G401.6 (cell line): ENCODE measurements around the gene ZFAND3.

Source experiments
- FAIRE-seq: peaks from 2 replicates; lab custom pipeline; 2012; peaks lifted over from hg19 to GRCh38; lab: Jason Lieb, UNC

Gene ZFAND3

DNA sequence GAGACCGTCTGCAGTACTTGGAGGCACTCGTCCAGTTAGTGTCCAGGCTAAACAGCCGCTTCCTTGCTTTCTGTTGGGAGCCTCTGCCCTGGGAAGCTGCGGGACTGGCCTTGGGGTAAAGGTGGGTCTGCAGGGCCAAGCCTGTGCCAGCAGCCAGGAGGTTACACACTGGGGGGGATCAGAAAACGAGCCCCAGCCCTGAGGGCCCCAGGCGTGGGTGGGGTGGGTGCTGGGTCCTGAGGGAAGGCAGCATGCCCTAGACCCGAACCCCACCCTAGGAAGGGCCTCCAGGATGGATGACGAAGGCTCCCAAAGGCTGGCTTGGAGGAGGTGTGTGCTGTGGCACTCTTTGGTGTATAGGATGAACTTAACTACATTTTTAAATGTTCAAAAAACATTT is 335.2 kb downstream of the ZFAND3 start:
- no peak for FAIRE-seq

- FAIRE-seq: no peak
Observed at GRCh38 chr6:38155144-38155543, 335.6 kb downstream of the ZFAND3 start.

GRCh38 chr6:38155621-38156204 is 336.2 kb downstream of the ZFAND3 start:
- no peak for FAIRE-seq

GRCh38 chr6:38156818-38157565 is 337.5 kb downstream of the ZFAND3 start:
- no peak for FAIRE-seq

DNA sequence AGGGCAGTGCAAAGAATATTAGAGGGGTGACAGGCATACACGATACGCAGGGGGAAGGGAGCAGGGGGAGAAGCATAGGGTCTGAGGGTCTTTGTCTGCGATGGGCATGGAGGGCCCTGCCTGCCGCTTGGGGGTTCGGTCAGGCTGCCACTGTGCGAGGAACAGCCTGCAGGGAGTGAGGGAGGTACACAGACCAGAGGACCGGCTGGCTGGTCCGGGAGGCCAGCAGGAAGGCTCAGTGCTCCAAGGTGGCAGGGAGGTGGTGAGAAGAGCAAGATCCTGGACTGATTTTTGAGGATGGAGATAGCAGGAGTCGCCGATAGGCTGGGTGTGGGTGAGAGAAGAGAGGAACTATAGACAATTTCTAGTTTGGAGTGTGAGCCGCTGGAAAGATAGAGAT is 338.4 kb downstream of the ZFAND3 start:
- no peak for FAIRE-seq

GRCh38 chr6:38158762-38159350 is 339.3 kb downstream of the ZFAND3 start:
- FAIRE-seq: no peak

GRCh38 chr6:38159596-38159995 is 340.1 kb downstream of the ZFAND3 start:
- FAIRE-seq: no peak

DNA sequence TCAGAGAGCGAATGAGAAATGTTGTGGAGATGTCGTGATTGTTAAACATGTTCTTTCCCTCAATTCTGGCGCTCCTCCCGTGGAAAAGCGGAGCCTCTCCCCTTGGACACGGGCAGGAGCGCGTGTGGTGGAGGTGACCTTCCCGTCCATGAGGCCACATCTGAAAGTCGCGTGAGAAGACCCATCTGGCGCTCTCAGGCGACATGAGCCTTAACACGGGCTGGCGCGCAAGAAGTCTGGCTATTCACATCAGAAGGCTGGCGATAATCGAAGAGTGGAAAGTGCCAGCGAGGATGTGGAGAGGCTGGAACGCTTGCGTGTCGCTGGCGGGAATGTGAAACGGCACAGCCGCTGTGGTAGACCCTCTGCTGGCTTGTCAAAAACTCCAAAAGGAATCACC is 341.3 kb downstream of the ZFAND3 start:
- FAIRE-seq: no peak

GRCh38 chr6:38161331-38161730 is 341.8 kb downstream of the ZFAND3 start:
- FAIRE-seq: no peak

DNA sequence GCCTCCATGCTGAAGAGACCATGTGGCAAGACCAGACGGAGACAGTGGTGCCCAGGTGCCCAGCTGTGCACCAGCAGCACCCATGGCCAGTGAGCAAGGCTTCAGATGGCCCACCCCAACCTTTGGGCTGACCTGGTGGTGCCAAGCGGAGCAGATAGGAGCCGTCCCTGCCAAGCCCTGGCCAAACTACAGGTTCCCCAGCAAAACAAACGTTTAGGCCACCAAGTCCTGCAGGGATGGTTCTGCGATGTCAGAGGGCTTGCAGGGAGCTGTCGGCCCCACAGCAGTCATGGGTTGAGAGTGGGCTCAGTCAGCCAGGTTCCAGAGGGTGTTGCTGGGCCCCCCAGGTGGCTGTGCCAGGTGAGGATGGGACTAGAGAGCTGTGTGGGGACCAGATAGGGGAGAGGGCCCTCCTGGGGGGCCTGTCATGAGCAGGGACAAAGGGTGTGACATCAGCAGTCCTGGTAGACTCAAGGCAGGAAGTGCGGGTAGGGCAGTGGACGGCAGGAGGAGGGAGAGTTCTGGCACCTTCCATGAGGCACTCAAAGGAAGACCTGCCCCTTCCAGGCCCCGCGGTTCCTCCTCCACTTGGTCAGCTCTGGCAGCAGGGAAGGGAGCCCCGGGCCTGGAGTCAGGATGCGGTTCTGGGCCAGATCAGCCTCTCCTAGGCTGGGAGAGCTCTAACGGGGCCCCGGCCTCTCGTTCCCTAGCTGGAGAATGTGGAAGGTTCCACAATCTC is 342.4 kb downstream of the ZFAND3 start:
- FAIRE-seq: no peak

- FAIRE-seq: no peak
Observed at GRCh38 chr6:38162493-38163185, 343.1 kb downstream of the ZFAND3 start.

DNA sequence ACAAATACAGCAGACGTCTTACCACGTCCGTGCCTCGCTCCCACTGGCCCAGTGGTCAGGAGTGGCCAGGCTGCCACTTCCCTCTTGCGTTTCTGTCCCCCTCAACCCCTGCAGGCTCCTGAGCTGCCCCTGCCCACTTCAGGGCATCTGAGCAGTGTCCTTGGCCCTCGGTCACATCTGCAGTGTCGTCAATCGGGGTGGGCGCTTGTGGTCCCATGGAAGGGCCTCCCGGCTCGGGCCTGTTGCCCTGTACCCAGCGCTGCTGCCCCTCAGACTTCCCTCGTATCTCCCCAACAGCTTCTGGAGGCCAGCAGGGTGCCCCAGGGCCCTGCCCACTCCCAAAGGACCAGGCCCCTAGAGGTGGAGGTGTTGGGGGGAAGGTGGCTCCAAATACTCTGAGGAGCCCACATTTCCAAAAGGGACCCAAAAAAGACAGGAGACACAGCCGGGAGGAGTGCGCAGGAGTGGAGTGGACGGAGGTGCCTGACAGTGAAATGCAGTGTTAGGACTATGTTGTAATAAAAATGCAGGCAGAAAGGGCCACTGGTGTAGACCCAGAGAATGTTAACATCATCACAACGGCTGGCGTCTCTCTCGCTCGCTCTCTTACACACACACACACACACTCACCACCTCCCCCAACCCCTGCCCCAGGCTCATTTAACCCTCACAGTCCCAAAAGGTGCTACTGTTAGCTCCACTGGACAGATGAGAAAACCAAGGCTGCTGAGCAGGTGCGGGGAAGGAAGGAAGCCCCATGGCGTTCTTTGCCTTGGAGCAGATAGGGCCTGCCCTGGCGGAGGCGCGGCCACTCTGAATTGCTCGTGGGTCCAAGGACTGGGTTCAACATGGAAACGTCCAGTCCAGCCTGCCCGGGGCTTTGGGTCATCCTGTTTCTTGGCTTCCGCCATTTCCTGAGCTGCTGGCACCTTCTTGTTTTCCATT is 343.9 kb downstream of the ZFAND3 start:
- no peak for FAIRE-seq

GRCh38 chr6:38164131-38164481 is 344.6 kb downstream of the ZFAND3 start:
- no peak for FAIRE-seq

DNA sequence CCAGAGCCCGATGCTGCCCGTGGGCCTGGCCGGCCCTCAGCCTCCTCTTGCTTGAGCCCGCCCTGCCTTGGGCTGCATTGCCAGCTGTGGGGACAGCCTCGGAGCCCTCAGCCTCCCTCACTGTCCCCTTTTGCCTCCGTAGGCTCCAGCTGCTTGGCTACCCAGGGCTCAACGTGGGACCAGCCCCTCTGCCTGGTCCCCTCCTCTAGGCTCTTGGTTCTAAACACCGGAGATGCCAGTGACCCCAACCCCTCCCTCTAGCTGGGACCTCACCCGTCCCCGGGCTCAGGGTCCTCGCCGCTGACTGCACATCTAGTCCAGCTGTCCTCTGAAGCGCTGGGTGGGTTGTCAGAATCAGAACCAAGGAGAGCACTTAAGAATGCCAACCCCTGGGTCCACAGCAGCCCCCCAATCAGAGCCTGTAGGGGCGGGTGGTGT is 345.2 kb downstream of the ZFAND3 start:
- no peak for FAIRE-seq

DNA sequence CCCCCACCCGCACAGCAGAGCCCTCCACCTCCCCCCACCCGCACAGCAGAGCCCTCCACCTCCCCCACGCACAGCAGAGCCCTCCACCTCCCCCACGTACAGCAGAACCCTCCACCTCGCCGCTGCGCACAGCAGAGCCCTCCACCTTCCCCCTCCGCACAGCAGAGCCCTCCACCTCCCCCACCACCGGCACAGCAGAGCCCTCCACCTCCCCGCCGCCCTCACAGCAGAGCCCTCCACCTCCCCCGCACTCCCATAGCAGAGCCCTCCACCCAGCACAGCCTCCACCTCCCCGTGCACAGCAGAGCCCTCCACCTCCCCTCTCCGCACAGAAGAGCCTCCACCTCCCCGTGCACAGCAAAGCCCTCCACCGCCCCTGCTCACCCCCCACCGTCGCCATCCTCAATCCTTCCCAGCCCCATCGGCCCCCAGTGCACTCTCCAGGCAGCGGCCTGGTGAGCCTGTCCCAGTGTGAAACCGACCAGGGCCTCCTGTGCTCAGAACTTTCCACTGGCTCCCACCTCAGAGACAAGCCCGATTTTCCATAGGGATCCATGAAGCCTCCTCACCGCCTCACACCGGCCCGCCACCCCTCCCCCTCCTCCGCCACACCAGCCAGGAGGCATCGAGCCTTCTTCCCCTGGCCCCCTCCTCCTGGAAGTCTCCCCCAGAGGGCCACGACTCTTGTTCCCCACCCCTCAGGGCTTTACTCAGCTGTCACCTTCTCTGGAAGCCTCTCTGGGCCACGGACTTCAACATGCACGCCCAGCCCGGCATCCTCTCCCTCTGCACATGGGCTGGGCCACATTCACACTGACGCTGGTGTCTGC is 347.1 kb downstream of the ZFAND3 start:
- no peak for FAIRE-seq

DNA sequence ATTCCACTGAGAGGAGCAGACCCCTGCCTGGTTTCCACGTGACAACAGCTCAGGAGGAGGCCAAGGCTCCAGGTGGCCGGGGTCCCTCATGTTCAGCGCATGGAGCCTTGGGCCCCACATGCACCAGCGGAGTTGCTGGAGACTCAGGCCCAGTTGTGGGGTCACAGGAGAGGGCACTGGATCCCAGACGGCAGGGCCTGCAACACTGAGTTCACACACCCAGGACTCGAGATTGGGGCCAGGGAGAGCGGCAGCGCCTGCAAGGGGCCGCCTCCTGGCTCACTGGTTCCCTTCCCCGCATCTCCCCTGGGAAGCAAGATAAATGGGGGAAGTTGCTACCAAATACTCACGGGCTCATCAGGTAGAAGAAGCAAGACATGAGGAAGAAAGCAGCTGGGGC is 348.1 kb downstream of the ZFAND3 start:
- FAIRE-seq: no peak

DNA sequence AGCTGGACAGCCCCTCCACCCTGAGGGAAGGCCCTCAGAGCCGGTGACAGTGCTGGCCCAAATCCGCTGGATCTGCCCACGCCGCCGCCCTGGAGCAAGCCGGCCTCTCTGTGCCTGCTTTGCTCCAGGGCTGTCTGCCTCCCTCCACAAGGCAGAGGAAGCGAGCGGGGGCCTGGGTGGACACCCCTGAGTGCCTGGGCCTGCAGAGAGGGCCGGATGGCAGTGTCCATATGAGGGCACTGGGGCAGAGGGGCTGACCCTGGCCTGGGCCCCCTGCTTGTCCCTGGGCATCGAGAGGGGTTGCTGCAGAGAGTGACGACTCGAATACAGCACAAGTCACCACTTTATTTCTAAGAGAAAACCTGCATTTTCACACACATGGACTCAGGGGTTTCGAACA is 348.6 kb downstream of the ZFAND3 start:
- no peak for FAIRE-seq

DNA sequence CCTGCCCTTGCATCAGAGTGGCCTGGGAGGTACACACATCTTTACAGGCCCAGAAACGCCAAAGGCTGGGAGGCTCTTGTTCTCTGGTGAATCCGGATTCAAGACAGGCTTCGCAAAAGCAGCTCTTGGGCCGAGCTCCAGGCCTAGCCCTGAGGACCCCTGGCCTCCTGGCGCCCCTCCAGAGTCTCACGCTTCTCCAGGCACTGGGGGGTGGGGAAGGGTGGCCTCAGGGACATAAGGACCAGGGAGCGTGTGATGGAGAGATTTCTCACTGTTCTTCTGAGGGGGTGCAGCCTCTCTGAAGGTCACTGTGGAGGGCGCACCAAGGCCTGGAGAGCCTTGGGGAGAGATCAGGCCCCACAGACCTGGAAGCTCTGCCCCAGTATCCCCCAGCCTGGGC is 349.2 kb downstream of the ZFAND3 start:
- FAIRE-seq: no peak

GRCh38 chr6:38169221-38169976 is 349.9 kb downstream of the ZFAND3 start:
- FAIRE-seq: no peak
